HG03139 (cell line): Measurements from ENCODE around the gene EMD.
"Not testable (repeated sequence)": the region's sequence is repeated elsewhere in the genome, so short reads cannot be mapped to it uniquely, and the experiment has no call there.

Experiments
- ATAC-seq: cut with Tn5 transposase; IDR thresholded peaks from one replicate; pipeline ENCODE4 v1.9.1; 2021; ENCODE audit not compliant: unreplicated experiment

Gene EMD

GRCh38 chrX:154371017-154371788 lies 7.9 kb upstream of the EMD start:
- peak; percentile 50 for ATAC-seq

- peak; percentile 4 for ATAC-seq
Observed at GRCh38 chrX:154371789-154372300, 7.2 kb upstream of the EMD start.

GRCh38 chrX:154372612-154373022 lies 6.5 kb upstream of the EMD start:
- ATAC-seq, result no peak

DNA sequence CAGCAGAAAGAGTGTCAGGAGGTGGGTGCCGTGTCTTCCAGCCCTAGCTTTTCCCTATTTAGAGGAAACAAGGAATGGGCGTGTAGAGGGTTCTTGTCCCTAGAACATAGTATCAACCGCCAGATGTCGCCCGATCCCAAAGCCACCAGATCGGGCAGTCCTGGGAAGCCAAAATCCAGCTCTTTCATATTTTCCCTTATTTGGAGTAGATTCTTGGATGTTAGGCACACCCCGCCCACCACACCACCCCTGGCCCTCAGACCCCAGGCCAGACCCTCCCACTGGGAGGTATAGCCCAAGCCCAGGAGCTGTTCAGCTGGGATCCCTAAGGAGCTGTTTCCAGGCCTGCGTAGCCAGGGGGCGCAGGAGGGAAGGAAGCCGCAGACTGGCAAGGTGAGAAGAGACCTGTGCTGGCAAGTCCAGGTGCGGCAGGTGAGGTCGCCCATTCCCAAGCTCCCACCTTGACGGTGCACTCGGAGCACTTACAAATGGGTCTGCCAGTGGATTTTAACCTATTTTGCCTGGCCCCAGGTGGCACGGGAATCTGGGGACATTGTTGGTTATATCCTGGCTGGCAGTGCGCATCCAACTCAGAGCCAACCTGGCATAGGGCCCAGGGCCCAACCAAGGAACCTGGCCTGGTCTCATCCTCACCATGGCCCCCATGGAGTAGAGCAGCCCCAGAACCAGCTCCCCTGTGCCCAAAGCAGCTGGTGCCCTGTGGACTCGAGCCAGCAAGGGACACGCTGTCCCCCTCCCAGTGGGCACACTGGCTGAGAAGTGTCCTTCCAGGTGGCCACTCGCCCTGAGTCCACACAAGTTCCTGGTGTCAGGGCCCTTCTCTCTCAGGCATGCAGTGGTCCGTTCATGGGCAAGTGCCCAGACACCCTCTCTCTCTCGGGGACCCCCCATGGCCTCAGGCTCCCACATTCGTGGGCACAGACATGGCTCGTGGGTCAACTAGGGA lies 5.5 kb upstream of the EMD start:
- ATAC-seq, result no peak

- no peak for ATAC-seq
Observed at GRCh38 chrX:154374313-154375155, 4.6 kb upstream of the EMD start, which contains the start of gene FLNA. Gene FLNA (minus strand): TSS chrX:154374634. CDS start chrX:154371245, 3,389 bp downstream.

GRCh38 chrX:154375156-154375504 lies 4.0 kb upstream of the EMD start:
- ATAC-seq, result no peak

DNA sequence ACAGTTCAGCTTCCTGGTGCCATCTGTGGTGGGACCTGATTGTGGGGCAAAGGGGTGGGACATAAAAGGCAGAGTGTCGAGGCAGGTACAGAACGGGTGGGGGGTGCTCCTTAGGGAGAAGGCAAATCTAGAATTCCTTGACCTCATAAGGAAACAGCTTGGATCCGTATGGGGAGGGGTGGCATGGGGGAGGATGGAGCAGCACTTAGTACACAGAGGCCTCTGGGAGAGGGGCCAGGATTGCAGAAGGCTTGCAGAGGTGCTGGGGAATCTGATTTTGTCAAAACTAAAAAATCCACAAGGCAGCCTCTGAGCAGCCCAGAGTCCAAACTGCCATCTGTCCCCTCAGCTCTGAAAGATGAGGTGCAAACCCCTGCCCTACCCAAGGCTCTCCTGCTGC lies 2.3 kb upstream of the EMD start:
- ATAC-seq, result no peak

- peak; percentile 0 for ATAC-seq
Observed at GRCh38 chrX:154378059-154378798, 866 bp upstream of the EMD start.

GRCh38 chrX:154379569-154379951 lies 465 bp downstream of the EMD start:
- ATAC-seq, result no peak

- no peak for ATAC-seq
Observed at GRCh38 chrX:154380153-154380552, 1.1 kb downstream of the EMD start.

DNA sequence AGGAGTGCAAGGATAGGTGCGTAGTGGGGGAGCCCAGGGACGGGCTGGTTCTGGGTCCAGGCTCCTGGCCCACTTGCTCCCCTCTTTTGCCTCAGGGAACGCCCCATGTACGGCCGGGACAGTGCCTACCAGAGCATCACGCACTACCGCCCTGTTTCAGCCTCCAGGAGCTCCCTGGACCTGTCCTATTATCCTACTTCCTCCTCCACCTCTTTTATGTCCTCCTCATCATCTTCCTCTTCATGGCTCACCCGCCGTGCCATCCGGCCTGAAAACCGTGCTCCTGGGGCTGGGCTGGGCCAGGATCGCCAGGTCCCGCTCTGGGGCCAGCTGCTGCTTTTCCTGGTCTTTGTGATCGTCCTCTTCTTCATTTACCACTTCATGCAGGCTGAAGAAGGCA lies 1.7 kb downstream of the EMD start:
- ATAC-seq, result no peak

GRCh38 chrX:154381271-154381670 lies 2.2 kb downstream of the EMD start:
- ATAC-seq, result no peak

DNA sequence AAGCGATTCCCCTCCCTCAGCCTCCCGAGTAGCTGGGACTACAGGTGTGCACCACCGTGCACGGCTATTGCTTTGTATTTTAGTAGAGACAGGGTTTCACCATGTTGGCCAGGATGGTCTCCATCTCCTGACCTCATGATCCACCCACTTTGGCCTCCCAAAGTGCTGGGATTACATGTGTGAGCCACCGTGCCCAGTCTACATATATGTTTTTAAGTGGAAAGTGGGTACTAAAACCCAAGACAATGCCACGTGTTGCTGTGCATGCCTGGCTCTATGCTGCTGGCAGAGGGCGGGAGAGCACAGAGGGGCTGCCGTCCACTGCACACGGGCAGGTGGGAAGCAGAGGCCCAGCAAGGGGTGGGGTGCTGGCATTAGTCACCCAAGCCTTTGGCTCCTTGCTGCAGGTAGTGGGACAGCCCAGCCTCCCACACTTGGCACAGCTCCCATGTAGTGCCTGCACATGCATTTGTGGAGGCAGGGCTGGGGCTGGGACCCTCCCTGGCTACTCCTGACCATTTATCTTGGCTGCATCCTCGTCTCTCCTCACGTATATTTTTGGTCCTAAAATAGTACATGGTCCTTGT lies 3.5 kb downstream of the EMD start:
- ATAC-seq, result no peak

- ATAC-seq, result no peak
Observed at GRCh38 chrX:154383359-154384283, 4.5 kb downstream of the EMD start.

DNA sequence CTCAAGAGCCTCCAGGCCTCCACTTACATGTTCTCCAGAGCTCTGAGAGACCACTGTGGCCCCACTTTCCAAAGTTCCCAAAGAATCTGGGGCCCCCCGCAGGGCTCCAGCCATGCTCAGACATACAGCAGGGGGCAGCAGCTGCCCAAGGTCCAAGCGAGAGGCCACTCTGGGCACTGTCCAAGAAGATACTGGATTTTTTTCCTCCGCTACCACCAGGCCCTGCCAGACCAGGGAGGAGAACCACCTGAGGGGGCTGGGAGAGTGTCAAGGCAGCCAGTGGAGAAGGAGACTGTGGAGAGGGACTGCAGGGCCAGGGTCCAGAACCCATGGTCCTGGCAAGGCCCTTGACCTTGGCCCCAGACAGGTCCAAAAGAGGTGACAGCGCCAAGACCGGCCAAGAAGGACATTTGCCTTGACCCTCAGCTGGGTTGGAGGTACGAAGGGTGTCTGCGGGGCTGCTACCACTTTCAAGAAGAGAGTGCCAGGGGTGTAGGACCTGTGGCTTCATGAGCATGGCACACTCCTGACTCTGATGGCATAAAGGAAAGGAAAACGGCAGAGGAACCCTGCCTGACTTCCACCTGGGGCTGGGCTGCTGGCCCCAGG lies 5.3 kb downstream of the EMD start:
- ATAC-seq, result no peak

GRCh38 chrX:154388094-154388493 lies 9.0 kb downstream of the EMD start:
- not testable (repeated sequence) for ATAC-seq

- not testable (repeated sequence) for ATAC-seq
Observed at GRCh38 chrX:154388649-154389048, 9.6 kb downstream of the EMD start.
